ENCODE data around the gene RBP3.

- TF ChIP-seq CTCF (IDR thresholded peaks at IDR 0.05), result no peak
- no peak for TF ChIP-seq EP300 (IDR thresholded peaks at IDR 0.05)
- TF ChIP-seq POLR2A (IDR thresholded peaks at IDR 0.05), result no peak
These were observed 21.7 kb upstream of the RBP3 start for GRCh38 chr10:47326306-47326926.

Data from sigmoid colon (tissue), 4 donors.